ENCODE data around the gene SHROOM3.
A peak's percentile ranks its signal among the peaks of the same experiment; 100 is the strongest.

Gene SHROOM3

DNA sequence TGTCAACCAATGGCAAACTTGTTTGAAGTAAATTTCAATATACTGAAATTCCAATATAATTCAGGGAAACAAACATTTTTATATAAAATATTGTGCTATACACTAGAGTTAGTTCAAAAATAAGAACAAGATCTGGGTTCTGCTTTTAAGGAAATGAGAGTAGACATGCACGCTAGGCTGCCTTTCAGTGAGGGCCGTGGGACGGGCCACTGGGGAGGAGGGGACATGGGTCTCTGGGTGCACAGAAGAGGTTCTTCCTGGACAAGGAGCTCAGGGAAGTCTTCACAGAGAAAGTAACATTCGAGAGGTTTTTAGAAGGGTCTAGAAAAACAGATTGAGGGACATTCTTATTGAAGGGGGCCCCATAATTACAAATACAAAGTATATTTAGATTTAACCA lies 64.4 kb downstream of the SHROOM3 start:
- no peak overlapping the region for H3K4me3 ChIP-seq (ENCODE audit: control insufficient read depth in 1 of 7, extremely low read depth in 1 of 7, insufficient read depth in 4 of 7, low read depth in 2 of 7, low read length in 6 of 7)
- DNase-seq = no peak
- no peaks in the 10 kb centered on the region for H3K36me3 ChIP-seq (ENCODE audit: control insufficient read depth in 4 of 4, insufficient read depth in 4 of 4, low read length in 3 of 4)
- peaks cover 0 to 5% (median 0%) of the 10 kb centered on the region in 5 experiments for H3K27me3 ChIP-seq (replicated peaks in 2 of 5; ENCODE audit: control insufficient read depth in 4 of 5, insufficient read depth in 5 of 5, low read length in 4 of 5)
- CTCF ChIA-PET = interaction anchor here (1.0 to 9.9 kb wide), 5 partner anchors 8 to 320 kb away, joined by 3 to 105 read pairs (median 6); partner anchors contain the start of gene SHROOM3
- H3K9me3 ChIP-seq (ENCODE audit: control extremely low read depth in 1 of 5, control insufficient read depth in 4 of 5, insufficient read depth in 2 of 5, low read depth in 1 of 5, low read length in 4 of 5) = no peaks in the 10 kb centered on the region
- H3K4me1 ChIP-seq (ENCODE audit: control extremely low read depth in 1 of 4, control insufficient read depth in 4 of 4, insufficient read depth in 4 of 4, low read length in 3 of 4) = no peaks in the 10 kb centered on the region
- 93% methylated on average over 3 of the region's 4 CpGs for WGBS (ENCODE audit: insufficient coverage)
- POLR2A ChIA-PET = interaction anchor here (0.8 kb wide), 1 partner anchor 79 kb away, joined by 3 read pairs; the partner anchor contains the start of gene CCDC158
- no peak overlapping the region for H3K27ac ChIP-seq (ENCODE audit: insufficient read depth in 1 of 2, low read depth in 1 of 2, low read length in 2 of 2, poor library complexity in 1 of 2, severe bottlenecking in 2 of 2)

DNA sequence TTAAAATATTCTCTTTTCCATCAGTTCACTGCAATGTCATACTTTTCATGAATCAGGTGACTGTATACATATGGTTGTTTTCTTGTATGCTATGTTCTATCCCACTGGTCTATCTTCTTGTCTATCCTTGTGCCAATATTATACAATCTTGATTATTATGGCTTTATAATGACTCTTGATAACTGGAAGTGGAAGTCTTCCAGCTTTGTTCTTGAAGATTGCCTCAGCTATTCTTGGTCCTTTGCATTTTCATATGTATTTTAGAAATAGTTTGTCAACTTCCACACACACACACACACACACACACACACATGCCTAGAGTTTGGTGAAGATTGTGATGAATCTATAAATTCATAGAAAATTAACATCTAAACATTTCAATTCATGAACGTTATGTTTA lies 67.9 kb downstream of the SHROOM3 start:
- DNase-seq = no peak
- Histone ChIP-seq H3K4me1 (ENCODE audit: control extremely low read depth in 1 of 4, control insufficient read depth in 4 of 4, insufficient read depth in 4 of 4, low read length in 3 of 4) (no peaks in the 10 kb centered on the region), H3K27ac (ENCODE audit: insufficient read depth in 1 of 2, low read depth in 1 of 2, low read length in 2 of 2, poor library complexity in 1 of 2, severe bottlenecking in 2 of 2) (no peak overlapping the region), H3K27me3 (replicated peaks in 2 of 5; ENCODE audit: control insufficient read depth in 4 of 5, insufficient read depth in 5 of 5, low read length in 4 of 5) (peaks cover 0 to 3% (median 0%) of the 10 kb centered on the region in 5 experiments), H3K36me3 (ENCODE audit: control insufficient read depth in 4 of 4, insufficient read depth in 4 of 4, low read length in 3 of 4) (no peaks in the 10 kb centered on the region), H3K9me3 (ENCODE audit: control extremely low read depth in 1 of 5, control insufficient read depth in 4 of 5, insufficient read depth in 2 of 5, low read depth in 1 of 5, low read length in 4 of 5) (no peaks in the 10 kb centered on the region), H3K4me3 (ENCODE audit: control insufficient read depth in 1 of 7, extremely low read depth in 1 of 7, insufficient read depth in 4 of 7, low read depth in 2 of 7, low read length in 6 of 7) (no peak overlapping the region)
- WGBS (ENCODE audit: insufficient coverage) = no CpG with 5 or more reads among the region's 1 CpG
- POLR2A ChIA-PET = no interaction called here
- CTCF ChIA-PET = interaction anchor here (0.6 to 9.9 kb wide), 5 partner anchors 18 to 759 kb away, joined by 3 to 105 read pairs (median 7); partner anchors contain the start of gene SHROOM3

DNA sequence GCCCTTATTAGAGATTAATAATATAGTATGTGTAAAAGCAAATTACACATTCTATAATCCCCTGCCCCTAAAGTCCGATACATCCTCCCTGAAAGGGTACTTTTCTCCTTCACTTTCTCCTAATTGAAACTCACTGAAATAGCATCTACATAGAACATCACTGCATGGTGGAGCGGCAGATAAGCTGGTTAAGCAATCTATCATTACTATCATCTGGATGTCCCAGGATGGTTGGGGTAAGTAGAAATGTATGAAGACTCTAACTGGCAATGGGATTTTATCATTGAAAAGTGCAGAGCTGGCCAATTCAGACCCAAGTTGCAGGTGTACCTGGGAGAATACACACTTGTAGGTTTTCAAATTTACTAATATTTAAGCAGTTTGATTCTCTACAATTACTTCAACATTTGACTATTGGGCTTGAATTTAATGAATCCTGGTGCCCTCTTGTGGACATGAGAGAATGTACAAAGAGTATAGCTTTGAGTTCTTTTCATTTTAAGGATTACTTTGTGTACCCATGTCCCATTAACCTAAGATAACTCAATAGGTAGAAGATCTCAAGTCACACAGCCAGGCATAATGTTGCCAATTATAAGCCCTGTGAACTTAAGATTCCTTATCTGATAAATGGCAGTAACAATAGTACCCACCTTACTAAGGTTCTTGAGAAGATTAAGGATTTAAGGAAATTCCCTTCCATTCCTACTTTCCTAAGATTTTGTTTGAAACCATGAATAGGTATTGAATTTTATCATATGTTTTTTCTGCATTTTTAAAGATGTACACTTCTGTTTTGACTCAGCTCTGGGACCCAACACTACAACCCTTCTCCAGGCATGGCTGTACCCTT lies 69.8 kb downstream of the SHROOM3 start:
- Histone ChIP-seq H3K9me3 (ENCODE audit: control extremely low read depth in 1 of 5, control insufficient read depth in 4 of 5, insufficient read depth in 2 of 5, low read depth in 1 of 5, low read length in 4 of 5) (no peaks in the 10 kb centered on the region), H3K4me1 (ENCODE audit: control extremely low read depth in 1 of 4, control insufficient read depth in 4 of 4, insufficient read depth in 4 of 4, low read length in 3 of 4) (no peaks in the 10 kb centered on the region), H3K27me3 (replicated peaks in 2 of 5; ENCODE audit: control insufficient read depth in 4 of 5, insufficient read depth in 5 of 5, low read length in 4 of 5) (peaks cover 0 to 3% (median 0%) of the 10 kb centered on the region in 5 experiments), H3K36me3 (ENCODE audit: control insufficient read depth in 4 of 4, insufficient read depth in 4 of 4, low read length in 3 of 4) (no peaks in the 10 kb centered on the region), H3K27ac (ENCODE audit: insufficient read depth in 1 of 2, low read depth in 1 of 2, low read length in 2 of 2, poor library complexity in 1 of 2, severe bottlenecking in 2 of 2) (no peak overlapping the region), H3K4me3 (ENCODE audit: control insufficient read depth in 1 of 7, extremely low read depth in 1 of 7, insufficient read depth in 4 of 7, low read depth in 2 of 7, low read length in 6 of 7) (no peak overlapping the region)
- WGBS (ENCODE audit: insufficient coverage) = no CpG with 5 or more reads among the region's 2 CpGs
- DNase-seq = peak; percentile 55 to 79 (median 73)
- POLR2A ChIA-PET = interaction anchor here (0.5 kb wide), 1 partner anchor 224 kb away, joined by 3 read pairs; no protein-coding TSS in a partner anchor
- CTCF ChIA-PET = interaction anchor here (0.6 to 9.9 kb wide), 24 partner anchors 8 to 1493 kb away, joined by 3 to 105 read pairs (median 4); partner anchors contain the start of gene SHROOM3

DNA sequence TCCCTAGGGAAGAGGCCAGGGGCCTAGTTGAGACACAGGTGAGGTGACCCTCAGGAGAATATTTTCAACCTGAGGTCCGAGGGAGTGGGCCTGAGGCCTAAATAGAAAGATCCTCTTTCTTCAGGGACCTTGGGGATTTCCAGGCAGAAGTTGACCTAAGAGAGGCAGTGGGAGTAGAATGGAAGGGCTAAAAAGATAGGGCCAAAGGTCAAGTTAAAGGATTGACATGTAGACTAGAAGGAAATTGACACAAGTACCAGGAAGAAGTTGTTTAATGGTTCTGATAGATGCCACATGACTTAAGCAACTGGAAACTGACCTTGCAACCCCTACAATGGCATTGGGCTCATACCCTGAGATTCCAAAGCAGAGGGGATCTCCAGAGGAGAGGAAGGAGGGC lies 76.9 kb downstream of the SHROOM3 start:
- H3K27ac ChIP-seq (ENCODE audit: insufficient read depth in 1 of 2, low read depth in 1 of 2, low read length in 2 of 2, poor library complexity in 1 of 2, severe bottlenecking in 2 of 2) = no peak overlapping the region
- no peak overlapping the region for H3K4me3 ChIP-seq (ENCODE audit: control insufficient read depth in 1 of 7, extremely low read depth in 1 of 7, insufficient read depth in 4 of 7, low read depth in 2 of 7, low read length in 6 of 7)
- H3K4me1 ChIP-seq (ENCODE audit: control extremely low read depth in 1 of 4, control insufficient read depth in 4 of 4, insufficient read depth in 4 of 4, low read length in 3 of 4) = peaks cover 0 to 10% (median 0%) of the 10 kb centered on the region in 4 experiments
- no peaks in the 10 kb centered on the region for H3K27me3 ChIP-seq (replicated peaks in 2 of 5; ENCODE audit: control insufficient read depth in 4 of 5, insufficient read depth in 5 of 5, low read length in 4 of 5)
- H3K9me3 ChIP-seq (ENCODE audit: control extremely low read depth in 1 of 5, control insufficient read depth in 4 of 5, insufficient read depth in 2 of 5, low read depth in 1 of 5, low read length in 4 of 5) = no peaks in the 10 kb centered on the region
- 88% methylated on average over 1 of the region's 1 CpG for WGBS (ENCODE audit: insufficient coverage)
- no peak for DNase-seq
- CTCF ChIA-PET = interaction anchor here (0.7 to 3.6 kb wide), 8 partner anchors 7 to 534 kb away, joined by 3 to 20 read pairs (median 5); no protein-coding TSS in a partner anchor
- H3K36me3 ChIP-seq (ENCODE audit: control insufficient read depth in 4 of 4, insufficient read depth in 4 of 4, low read length in 3 of 4) = no peaks in the 10 kb centered on the region
- POLR2A ChIA-PET = no interaction called here

DNA sequence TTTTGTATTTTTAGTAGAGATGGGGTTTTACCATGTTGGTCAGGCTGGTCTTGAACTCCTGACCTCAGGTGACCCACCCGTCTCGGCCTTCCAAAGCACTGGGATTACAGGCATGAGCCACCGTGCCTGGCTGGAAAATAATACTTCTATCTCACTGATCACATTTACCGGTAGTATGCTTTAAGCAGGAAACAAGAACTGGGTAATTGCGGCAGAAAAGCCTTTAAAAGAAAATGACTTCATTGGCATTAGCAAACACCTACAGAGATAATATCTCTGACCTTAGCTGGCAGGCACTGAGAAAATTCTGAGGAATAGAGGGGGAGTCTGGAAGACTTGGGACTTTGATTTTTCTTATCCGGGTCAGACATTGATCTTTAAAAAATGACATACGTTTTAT lies 78.5 kb downstream of the SHROOM3 start:
- no peaks in the 10 kb centered on the region for H3K36me3 ChIP-seq (ENCODE audit: control insufficient read depth in 4 of 4, insufficient read depth in 4 of 4, low read length in 3 of 4)
- POLR2A ChIA-PET = no interaction called here
- H3K9me3 ChIP-seq (ENCODE audit: control extremely low read depth in 1 of 5, control insufficient read depth in 4 of 5, insufficient read depth in 2 of 5, low read depth in 1 of 5, low read length in 4 of 5) = no peaks in the 10 kb centered on the region
- WGBS (ENCODE audit: insufficient coverage) = no CpG with 5 or more reads among the region's 7 CpGs
- no peak overlapping the region for H3K4me3 ChIP-seq (ENCODE audit: control insufficient read depth in 1 of 7, extremely low read depth in 1 of 7, insufficient read depth in 4 of 7, low read depth in 2 of 7, low read length in 6 of 7)
- DNase-seq = no peak
- CTCF ChIA-PET = interaction anchor here (1.5 to 1.6 kb wide), 3 partner anchors 9 to 532 kb away, joined by 4 to 7 read pairs (median 6); no protein-coding TSS in a partner anchor
- H3K27me3 ChIP-seq (replicated peaks in 2 of 5; ENCODE audit: control insufficient read depth in 4 of 5, insufficient read depth in 5 of 5, low read length in 4 of 5) = no peaks in the 10 kb centered on the region
- peaks cover 0 to 10% (median 0%) of the 10 kb centered on the region in 4 experiments for H3K4me1 ChIP-seq (ENCODE audit: control extremely low read depth in 1 of 4, control insufficient read depth in 4 of 4, insufficient read depth in 4 of 4, low read length in 3 of 4)
- no peak overlapping the region for H3K27ac ChIP-seq (ENCODE audit: insufficient read depth in 1 of 2, low read depth in 1 of 2, low read length in 2 of 2, poor library complexity in 1 of 2, severe bottlenecking in 2 of 2)

DNA sequence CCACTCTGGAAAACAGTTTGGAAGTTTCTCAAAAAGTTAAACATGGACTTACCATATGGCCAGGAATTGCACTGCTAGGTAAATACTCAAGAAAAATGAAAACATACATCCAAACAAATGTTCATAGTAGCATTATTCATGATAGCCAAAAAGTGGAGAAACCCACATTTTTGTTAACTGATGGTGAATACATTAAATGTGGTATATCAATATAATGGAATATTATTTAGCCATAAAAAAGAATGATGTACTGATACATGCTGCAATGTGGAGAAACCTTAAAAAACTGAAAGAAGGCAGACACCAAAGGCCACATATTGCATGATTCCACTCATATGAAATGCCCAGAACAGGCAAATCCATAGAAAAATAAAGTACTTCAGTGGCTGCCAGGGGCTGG lies 79.1 kb downstream of the SHROOM3 start:
- Histone ChIP-seq H3K36me3 (ENCODE audit: control insufficient read depth in 4 of 4, insufficient read depth in 4 of 4, low read length in 3 of 4) (no peaks in the 10 kb centered on the region), H3K9me3 (ENCODE audit: control extremely low read depth in 1 of 5, control insufficient read depth in 4 of 5, insufficient read depth in 2 of 5, low read depth in 1 of 5, low read length in 4 of 5) (no peaks in the 10 kb centered on the region), H3K4me3 (ENCODE audit: control insufficient read depth in 1 of 7, extremely low read depth in 1 of 7, insufficient read depth in 4 of 7, low read depth in 2 of 7, low read length in 6 of 7) (no peak overlapping the region), H3K27me3 (replicated peaks in 2 of 5; ENCODE audit: control insufficient read depth in 4 of 5, insufficient read depth in 5 of 5, low read length in 4 of 5) (no peaks in the 10 kb centered on the region), H3K27ac (ENCODE audit: insufficient read depth in 1 of 2, low read depth in 1 of 2, low read length in 2 of 2, poor library complexity in 1 of 2, severe bottlenecking in 2 of 2) (no peak overlapping the region), H3K4me1 (ENCODE audit: control extremely low read depth in 1 of 4, control insufficient read depth in 4 of 4, insufficient read depth in 4 of 4, low read length in 3 of 4) (peaks cover 0 to 10% (median 0%) of the 10 kb centered on the region in 4 experiments)
- ChIA-PET CTCF (interaction anchor here (1.6 kb wide), 1 partner anchor 531 kb away, joined by 4 read pairs; no protein-coding TSS in a partner anchor), POLR2A (no interaction called here)
- DNase-seq = no peak
